Stimulated activated CD8-positive, alpha-beta memory T cell treated with anti-CD3 and anti-CD28 coated beads, Interleukin-12 subunit alpha, Interleukin-12 subunit beta, amount 100 ng/mL, for 24 hours (primary cell): ENCODE measurements around the gene CPLX4.

Source experiments
- DNase-seq: peaks from one replicate; pipeline ENCODE4 v3.0.0-alpha.2; 2020; ENCODE audit errors: extremely low read depth

The CPLX4 gene

GRCh38 chr18:59306640-59307039 lies 11.8 kb downstream of the CPLX4 start:
- no peak for DNase-seq

DNA sequence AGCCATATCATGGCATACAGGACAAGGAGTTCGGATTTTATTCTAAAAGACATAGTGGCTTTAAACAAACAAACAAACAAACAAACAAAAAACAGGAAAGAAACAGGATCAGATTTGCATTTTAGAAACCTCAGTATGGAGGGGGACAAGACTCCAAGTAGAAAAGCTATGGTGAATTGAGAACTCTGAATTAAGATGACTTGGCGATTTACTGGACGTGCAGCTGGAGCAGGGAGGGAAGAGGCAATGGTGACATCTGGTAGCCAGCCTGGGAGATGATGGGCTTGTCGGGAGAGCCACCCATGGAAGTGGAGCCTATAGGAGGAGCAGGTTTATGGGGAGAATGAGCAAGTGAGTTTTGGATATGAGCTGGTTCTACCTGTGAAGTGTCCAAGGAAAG lies 13.2 kb downstream of the CPLX4 start:
- no peak for DNase-seq

- no peak for DNase-seq
Measured at GRCh38 chr18:59303656-59304195, 14.7 kb downstream of the CPLX4 start.

DNA sequence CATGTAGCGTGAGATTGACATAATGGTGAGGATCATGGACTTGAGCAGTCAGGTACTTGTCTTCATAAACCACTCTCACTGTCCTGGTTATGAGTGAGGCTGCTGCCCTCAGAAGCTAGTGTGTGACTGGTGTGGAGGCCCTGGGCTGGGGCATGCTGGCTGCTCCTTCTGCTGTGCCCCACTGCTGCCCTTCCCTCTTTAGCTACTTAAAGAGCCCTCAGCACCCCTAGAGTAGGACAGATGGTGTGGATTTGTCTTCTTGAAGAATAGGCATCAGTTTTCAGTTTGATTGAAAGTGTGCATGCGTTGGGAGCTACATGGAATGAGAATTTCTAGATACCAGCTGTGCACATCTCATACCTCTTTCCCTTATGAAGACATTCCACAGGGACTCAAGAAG lies 15.4 kb downstream of the CPLX4 start:
- no peak for DNase-seq

DNA sequence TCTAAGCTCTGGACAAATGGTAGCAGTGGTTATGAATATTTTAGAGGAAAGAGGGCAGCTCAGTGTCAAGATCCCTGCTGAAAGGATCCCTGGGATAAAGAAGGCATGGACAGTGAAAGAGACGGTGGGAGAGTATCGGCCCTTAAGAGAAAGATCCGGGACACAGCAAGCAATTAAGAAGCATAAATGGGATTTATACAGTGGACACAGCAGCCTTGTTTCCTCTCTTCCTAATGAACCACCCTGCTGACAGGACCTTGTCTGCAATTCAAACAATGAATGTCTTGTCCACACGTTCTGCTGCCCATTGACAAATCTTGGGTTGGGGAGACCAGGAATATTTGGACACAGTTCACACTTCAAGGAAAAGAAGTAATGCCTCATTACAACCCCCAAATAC lies 16.5 kb downstream of the CPLX4 start:
- DNase-seq = no peak

DNA sequence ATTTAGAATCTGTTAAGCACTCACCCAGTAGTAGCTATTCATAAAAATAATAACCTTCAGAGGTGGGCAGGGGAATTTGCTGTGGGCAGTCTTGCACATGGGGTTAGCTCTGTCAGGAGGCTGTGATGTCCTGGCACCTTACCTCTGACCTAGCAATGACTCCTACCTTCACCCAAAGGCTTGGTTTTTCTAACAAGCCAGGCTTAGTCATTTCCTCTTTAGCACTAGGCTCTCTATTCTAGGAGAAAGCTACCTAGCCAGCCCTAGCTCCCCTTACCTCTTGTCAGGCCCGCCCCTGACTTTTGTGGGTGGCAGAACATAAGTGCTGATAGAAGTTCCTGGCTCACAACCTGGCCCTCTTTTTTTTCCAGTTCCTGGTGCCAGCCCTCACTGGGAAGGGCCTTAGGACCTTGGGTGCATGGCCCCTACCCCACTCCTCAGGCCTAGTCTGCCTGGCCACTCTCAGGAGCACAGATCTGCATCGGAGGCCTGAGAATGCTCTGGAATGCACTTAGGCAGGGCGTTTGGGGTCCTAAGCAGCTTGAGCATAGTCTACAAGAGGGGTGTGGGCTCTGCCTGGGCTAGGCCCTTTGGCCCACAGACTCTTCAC lies 17.7 kb downstream of the CPLX4 start:
- no peak for DNase-seq

DNA sequence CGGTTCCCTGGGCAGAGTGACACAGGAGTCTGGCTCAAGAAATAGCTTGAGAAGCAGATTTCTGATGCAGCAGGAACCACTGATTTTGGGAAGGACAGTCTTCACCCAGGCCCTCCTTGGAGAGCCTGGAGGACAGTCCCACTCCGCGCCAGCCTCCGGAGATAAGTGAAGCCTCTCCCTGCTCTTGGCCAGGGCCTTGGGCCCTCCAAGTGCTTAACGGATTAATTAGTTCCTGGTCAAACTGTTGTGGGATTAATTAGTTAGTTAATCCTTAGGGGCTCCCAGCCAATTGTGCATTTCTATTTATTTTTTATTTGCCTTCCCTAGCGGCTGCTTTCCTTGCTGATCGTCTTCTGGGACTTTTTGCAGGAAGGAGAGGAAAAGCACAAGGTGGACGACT lies 19.6 kb downstream of the CPLX4 start:
- DNase-seq = no peak

DNA sequence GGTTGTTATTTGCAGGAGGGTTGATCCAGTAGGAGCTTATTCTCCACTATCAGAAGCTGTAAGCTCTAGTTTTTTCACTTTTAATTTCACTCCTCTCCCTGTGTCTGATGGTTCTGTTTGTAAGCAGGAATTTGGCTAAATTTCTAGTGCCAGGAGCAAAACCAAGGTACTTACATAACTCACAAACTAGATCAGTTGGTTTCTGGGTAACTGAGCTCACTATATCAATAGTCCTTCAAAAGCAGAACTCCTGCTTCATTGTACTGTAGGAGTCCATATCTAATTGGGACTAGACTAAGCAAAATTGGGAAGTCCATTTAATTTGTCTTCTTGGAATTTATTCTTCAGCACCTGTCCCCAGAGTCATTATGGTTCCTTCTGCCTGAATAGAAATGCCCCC lies 25.1 kb downstream of the CPLX4 start:
- no peak for DNase-seq

DNA sequence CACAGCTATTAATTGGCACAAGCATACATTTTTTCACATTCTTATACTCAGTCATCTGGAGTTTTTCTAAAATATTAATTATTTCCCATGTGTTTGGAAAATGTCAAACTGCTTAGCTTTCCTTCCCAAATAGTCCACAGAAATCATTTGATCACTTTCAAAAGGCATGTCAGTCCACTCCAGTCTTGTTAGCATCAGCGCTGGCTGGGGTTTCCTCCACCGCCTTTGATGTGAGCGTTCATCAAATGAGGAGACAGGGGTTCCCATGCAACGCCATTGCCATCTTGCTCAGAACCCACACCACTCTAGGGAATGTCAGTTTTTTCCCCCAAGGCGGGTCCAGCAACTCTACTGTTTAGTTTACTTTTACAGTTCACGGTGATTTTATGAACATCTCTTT lies 32.1 kb downstream of the CPLX4 start:
- DNase-seq = no peak

GRCh38 chr18:59282341-59282740 lies 36.1 kb downstream of the CPLX4 start:
- DNase-seq = no peak

DNA sequence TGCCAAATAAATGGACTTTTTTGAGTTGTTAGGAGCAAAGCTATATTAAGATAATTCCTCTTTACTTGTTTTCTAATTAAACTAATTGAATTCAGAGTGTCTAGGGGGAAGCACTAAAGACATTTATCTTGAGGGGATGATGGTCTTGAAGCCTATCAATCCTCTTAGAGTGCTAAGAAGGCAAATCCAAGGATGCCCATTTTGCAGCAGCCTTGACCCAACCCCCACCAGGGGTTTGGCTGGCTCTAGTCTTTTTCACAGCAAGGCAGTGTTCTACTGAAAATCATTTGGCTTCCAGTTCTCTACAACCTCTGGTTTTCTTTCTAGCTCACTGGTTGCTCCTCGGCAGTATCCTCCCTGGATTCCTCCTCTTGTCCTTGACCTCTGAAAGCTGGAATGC lies 38.7 kb downstream of the CPLX4 start:
- DNase-seq = no peak

- no peak for DNase-seq
Measured at GRCh38 chr18:59279193-59279592, 39.3 kb downstream of the CPLX4 start.

GRCh38 chr18:59278793-59279192 lies 39.7 kb downstream of the CPLX4 start:
- DNase-seq = no peak

DNA sequence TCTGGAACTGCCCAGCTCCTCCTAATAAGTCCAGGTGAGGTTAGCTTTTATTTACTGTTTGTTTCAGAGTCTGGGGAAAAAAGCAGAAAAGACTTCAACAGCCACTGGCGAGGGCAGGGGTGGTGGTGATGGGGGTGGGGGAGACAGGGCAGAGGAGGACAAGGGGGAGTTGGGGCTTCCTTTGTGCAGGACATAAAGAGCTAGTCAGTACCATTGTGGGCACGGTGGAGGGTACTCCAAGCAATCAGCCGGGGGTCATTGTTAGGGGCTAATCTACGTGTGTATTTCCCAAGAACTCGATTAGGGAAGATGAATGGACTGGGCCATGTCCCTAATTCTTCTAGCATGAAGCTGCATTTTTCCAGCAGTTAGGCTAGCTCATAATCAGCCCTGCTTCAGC lies 42.4 kb downstream of the CPLX4 start:
- no peak for DNase-seq

DNA sequence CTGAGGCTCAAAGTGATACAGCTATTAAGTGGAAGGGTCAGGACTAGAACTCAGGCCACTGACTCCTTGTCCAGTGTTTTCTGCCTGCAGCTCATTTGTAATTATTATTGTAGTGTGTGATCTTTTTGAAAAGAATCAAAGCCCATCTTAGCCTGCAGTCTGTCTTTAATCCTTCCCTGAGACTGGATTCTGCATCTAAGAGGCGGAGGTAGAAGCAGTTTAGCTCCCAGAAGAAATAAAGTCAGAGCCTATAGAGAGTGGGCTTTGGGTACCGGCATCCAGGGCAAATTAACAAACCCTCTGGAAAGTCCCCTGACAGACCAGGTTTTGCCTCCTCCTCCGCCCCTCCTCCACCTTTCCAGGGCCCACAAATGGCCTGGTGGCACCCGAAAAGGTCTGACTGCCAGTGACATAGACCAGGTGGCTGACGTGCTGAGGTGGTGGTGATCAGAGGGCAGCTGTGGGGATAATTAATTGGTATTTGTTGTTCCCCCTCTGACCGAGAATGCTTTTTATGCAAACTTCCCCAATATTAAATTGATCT lies 43.0 kb downstream of the CPLX4 start:
- DNase-seq = no peak

- DNase-seq = no peak
Measured at GRCh38 chr18:59274533-59274928, 43.9 kb downstream of the CPLX4 start.

DNA sequence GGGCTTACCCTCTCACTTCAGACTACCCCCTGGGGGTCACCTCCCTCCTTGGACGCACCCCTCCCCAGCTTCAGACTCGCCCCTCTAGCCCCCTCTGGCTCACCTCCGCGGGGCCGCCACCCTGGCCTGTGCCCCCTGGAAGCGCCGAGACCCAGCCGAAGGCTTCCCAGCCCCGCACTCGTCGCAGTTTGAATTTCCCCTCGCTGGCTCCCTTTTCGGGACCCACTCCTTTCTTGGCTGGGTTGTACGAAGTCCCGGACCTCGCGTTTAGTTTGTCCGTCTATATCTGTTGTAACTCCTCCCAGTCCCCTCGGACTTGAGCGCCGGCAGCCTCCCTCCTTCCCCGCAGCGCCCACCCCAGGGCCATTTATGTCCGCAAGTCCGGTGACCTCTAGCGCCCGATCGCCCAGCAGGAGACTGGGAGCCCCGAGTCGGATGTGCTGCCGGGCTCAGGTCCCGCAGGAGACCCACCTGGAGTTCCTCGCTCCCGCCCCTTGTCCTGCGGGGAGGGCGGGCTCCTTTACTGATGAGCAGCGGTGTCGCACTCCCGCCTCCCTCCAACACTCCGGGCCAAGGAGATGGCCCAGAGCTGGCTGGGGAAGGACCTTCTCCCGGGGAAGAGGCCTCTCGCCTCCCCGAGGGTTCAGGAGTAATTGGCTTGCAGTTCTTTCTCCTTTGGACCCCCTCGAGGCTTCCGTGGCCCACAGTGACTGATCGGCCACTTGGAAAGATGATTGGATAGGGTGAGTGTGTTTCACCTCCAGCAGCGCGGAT lies 44.5 kb downstream of the CPLX4 start:
- DNase-seq = no peak

- no peak for DNase-seq
Measured at GRCh38 chr18:59272891-59273758, 45.3 kb downstream of the CPLX4 start, which contains the start of gene RAX. Gene RAX (minus strand): TSS chr18:59273454. CDS start chr18:59273206, 248 bp downstream.

- DNase-seq = no peak
Measured at GRCh38 chr18:59272221-59272888, 46.1 kb downstream of the CPLX4 start.

DNA sequence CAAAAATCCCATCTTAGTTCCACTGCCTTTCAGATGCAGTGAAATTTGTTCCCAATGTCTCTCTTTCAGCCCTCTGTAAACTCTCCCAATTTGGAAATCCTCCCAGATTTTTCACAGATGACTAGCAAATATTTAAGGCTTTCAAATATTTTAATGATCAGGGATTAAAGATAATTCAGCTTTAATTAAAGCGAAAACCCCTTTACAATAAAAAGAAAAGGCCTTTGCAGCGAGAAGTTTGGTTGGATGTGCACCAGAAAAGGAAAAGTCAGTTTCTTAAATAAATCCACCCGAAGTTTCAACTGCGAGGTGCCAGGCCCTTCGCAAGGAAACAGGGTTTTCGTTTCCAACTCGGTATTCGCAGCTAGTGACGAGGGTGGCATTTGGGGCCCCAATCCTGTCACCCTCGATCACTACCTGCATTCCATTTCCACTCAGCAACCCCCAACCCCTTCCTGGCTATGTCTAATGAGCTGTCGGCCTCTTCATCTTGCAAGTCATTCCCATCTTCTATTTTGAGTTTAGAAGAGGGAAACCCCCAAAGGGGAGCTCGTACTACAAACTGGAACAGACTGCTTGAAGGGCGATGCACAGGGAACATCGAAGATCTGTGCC lies 46.7 kb downstream of the CPLX4 start:
- DNase-seq = no peak

DNA sequence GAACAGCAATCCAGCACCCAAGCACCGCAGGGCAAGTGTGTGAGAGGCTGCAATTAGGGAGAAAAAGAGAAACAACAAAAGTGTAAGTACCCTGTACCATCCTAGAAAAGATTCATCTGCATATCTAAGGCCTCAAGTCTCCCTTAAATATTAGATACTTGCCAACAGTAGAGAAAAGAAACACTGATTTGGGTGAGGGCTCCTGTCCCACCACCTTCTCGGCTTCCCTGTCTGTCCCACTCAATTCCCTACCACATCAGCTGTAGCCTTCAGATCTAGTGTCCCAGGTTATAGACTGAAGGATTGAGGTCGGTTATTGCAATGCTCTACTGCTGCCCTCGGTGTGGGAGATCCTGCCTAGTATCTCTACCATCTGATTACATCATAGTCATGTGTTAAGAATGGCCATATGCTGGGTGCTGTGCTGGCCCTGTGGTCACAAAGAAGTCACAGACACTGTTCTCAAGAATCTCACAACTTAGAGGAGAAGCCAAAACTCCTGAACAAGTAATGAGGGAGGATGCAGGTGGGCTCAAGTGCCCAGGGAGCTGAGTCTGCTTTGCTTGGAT lies 47.7 kb downstream of the CPLX4 start:
- DNase-seq = no peak
